Coronary artery (tissue), 2 donors: ENCODE data around the gene CYTIP.

Source experiments
- DNase-seq: peaks from one replicate; pipeline ENCODE4 v3.0.0-alpha.2; 2017; ENCODE audit warnings: low spot score
- H3K27ac ChIP-seq, 2 donors: fragments of 200-600 bp; sonication (generic); one replicate each; pipeline ENCODE4 v1.5.1; 2016 to 2019
- H3K4me3 ChIP-seq: fragments of 200-600 bp; sonication (generic); 2 replicates; pipeline ENCODE4 v1.5.1; 2016; ENCODE audit warnings: mild to moderate bottlenecking, moderate library complexity
- CTCF ChIP-seq: fragments of 200-600 bp; sonication (generic); IDR thresholded peaks from one replicate; pipeline ENCODE4 v1.5.1; 2019; ENCODE audit warnings: antibody characterized with exemption

Gene CYTIP

DNA sequence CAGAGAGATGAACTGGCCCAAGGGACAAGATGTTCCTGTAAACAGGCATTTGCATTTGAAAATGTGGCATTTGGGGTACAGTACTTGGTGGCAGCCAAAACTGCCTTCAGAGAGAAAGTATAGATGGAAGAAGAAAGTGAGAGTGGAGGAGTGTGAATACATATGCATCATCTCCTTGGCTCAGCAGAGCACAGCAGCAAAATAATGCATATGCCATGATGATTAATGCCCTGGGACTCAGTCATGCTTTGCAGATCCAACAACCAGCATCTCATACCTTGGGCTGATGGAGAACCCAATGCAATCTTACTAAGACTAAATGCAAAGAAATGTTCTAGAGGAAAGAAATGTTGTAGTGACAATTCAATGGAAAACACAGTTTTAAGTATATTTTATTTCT lies 29.7 kb upstream of the CYTIP start:
- Histone ChIP-seq H3K4me3 (no peak overlapping the region), H3K27ac (no peak overlapping the region)
- TF ChIP-seq CTCF: no peak
- no peak for DNase-seq

DNA sequence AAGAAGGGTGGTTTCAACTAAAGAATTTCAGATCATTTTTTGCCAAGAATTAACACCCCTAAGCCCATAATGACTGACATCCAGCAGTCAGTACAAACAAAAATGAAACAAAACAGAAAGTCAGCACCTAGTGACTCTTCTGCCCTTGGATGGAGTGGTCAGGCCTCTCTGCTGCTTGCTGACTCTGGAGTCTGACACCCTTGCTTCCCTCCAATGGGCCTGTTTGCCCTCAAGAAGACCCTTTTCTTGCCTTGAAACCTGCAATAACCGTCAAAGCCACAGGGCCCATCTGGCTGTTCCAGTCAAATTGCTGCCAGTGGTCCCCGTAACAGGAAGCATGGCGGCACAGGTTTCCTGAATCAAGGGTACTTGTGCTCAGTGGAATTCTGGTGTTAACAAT lies 27.2 kb upstream of the CYTIP start:
- Histone ChIP-seq H3K27ac (no peak overlapping the region), H3K4me3 (no peak overlapping the region)
- TF ChIP-seq CTCF: no peak
- no peak for DNase-seq

GRCh38 chr2:157470321-157470720 lies 26.4 kb upstream of the CYTIP start:
- H3K4me3 ChIP-seq: no peak overlapping the region
- TF ChIP-seq CTCF: no peak
- no peak overlapping the region for H3K27ac ChIP-seq
- no peak for DNase-seq

DNA sequence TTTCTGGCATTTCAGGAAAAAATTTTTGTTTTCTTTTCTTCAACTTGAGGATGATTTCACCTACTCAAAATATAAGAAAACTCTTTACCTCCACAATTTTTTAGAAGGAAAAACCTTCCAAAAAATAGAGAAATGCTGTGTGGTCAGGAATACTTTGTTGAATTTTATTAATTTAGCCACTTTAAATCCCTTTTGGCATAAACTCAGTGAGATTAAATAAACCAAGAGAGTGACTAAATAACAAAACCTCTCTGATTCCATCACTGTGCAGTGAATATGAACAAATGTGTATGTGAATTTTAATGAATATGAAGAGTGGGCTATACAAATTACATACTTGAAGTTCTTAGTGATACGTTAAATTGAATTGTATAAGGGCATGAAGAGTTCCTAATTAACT lies 25.8 kb upstream of the CYTIP start:
- Histone ChIP-seq H3K4me3 (no peak overlapping the region), H3K27ac (no peak overlapping the region)
- TF ChIP-seq CTCF: no peak
- no peak for DNase-seq

- Histone ChIP-seq H3K27ac (peak overlapping the region in 1 of 2 donors; percentile 54), H3K4me3 (peak overlapping the region; percentile 14)
- no peak for DNase-seq
- TF ChIP-seq CTCF: no peak
These were observed 25.2 kb upstream of the CYTIP start for GRCh38 chr2:157468931-157469708.

- no peak for TF ChIP-seq CTCF
- no peak overlapping the region for H3K4me3 ChIP-seq
- H3K27ac ChIP-seq: no peak overlapping the region
- no peak for DNase-seq
These were observed 22.9 kb upstream of the CYTIP start for GRCh38 chr2:157466764-157467163.

DNA sequence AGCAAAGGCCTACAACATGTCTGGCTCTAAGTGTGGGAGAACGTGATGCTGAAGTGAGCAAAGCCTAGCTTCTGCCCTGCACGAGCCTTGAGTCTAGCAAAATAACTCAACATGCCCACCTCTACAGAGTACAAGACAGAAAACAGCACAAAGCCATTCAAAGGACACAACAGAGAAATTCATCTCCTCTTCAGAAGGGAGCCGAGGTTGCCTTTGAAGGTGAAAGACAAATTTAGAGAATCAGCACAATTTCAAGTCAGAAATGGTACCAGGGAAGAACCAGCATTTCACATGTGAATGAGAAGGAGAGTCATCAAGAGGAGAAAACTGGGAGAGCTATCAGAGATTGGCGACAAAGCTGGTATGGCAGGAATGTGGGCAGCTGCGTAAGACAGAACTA lies 21.7 kb upstream of the CYTIP start:
- H3K4me3 ChIP-seq: no peak overlapping the region
- no peak overlapping the region for H3K27ac ChIP-seq
- no peak for TF ChIP-seq CTCF
- DNase-seq: no peak
